HG02759 (cell line): ENCODE measurements around the gene JPH2.
A peak's percentile ranks its signal among the peaks of the same experiment; 100 is the strongest.

Experiments used
- ATAC-seq: cut with Tn5 transposase; IDR thresholded peaks from one replicate; pipeline ENCODE4 v1.9.1; 2021; ENCODE audit warnings: mild to moderate bottlenecking, moderate library complexity; ENCODE audit not compliant: unreplicated experiment

The JPH2 gene

DNA sequence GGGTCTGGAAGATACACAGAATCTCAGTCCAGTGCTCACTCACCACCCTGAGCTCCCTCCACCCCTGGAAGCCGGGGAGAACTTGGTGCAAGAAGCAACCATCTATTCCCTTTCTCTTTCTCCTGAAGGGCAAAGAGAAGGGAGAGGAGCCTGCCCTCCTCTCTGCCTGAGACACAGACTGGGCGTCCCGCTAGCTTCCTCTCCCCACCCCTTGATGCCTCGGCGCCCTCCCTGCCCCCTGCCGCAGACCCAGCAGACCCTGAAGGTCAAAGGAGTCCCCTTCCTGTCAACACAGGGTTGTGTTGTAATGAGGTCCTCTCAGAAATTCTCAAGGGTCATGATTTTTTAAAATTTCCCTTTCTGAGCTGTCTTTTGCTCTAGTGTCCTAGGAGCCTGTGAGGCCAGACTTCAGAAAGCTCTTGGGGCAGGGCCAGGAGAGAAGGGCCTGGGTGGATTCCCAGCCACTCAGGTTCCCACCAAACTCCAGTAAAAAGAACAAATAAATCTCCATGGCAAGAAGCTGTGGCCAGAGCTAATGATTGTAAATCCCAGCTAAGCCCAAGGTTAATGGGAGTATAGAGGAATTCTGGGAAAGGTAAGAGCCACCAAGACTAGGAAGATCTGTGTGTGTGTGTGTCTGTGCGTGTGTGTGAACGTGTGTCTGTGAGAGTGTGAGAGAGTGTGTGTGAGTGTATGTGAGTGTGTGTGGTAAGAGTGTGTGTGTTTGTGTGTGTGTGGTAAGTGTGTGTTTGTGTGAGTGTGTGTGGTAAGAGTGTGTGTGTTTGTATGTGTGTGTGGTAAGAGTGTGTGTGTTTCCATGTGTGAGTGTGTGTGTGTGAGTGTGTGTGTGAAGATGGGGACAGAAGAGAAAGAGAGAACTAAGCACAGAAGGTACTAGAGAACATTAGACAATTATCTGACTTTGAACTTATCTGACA is 1.1 kb upstream of the JPH2 start:
- peak; percentile 42 for ATAC-seq

DNA sequence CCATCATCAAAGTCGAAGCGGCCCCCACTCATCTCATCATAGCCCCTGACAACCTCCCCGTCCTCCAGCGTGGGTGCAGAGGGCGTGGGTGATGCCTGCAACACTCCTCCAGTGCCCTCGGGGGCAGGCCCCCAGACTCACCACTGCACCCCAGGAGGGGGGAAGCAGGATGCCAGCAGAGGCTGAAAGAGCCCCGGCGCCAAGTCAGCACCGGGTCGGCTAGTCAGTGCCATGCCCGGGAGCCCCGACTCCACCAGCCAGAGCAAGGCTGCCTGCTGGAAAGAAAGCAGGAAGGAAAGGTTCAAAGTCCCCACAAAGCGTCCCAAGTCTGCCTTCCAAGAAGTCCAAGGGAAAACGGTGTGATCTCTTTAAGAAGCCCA is 324 bp downstream of the JPH2 start:
- no peak for ATAC-seq

DNA sequence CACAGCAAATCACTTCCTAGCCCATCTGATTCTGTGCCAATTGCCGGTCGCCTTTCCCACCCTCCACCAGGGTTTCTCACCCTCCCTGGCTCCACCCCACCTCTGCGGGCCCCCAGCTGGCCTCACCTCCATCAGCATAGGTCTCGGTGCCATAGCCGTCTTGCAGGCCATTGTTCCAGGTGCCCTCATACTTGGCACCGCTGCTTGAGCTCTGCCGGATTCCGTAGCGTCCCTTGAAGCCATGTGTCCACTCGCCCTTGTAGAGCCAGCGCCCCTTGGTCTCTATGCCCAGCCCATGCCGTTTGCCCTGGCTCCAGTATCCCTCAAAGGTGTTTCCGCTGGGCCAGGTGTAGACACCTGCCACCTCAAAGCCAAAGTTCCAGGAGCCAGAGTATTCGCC is 787 bp downstream of the JPH2 start:
- ATAC-seq: no peak

DNA sequence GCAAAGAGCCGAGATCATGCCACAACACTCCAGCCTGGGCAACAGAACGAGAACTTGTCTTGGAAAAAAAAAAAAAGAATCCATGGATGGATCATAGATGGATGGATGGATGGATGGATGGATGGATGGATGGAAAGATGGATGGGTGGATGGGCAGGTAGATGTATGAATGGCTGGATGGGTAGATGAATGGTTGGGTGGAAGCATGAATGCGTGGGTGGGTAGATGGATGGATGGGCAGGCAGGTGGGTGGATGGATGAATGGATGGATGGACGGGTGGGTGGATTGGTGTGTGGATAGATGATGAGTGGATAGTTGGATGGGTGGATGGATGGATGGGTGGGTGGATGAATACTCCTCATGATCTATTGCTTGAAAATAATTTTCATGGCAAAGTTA is 1.4 kb downstream of the JPH2 start:
- no peak for ATAC-seq

DNA sequence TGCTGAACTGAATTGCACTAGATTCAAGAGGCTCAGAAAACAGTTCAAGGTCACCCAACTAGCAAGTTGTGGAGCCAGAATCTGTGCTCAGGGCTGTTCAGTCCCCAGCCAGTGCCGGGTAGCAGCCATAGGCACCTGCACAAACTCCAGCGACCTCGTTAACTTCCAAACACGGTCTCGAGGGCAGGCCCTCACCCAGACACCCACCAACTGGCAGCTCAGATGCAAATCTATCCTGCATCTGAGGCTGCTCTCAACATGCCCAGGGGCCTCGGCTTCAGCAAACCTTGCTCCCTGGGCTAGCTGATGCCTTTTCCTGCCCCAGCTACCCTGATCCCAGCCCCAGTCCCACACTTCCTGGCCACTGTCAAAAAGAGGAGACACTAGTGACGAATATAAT is 3.7 kb downstream of the JPH2 start:
- no peak for ATAC-seq

DNA sequence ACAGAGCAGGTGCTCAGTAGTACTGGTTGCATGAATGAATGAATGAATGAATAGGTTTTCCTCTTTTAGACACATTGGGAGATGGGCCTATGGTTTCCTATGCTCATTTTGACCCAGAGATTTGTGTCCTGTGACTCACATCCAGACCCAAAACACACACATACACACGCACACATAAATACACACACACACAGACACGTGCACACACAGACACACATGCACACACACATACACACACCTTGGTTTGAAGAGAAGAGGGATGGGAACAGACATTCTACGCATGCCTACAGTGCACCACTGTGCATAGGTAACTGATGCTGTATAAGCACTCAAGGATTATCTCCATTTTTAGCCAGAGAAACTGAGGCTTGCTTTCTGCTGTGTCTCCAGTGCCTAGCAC is 4.1 kb downstream of the JPH2 start:
- ATAC-seq: no peak

DNA sequence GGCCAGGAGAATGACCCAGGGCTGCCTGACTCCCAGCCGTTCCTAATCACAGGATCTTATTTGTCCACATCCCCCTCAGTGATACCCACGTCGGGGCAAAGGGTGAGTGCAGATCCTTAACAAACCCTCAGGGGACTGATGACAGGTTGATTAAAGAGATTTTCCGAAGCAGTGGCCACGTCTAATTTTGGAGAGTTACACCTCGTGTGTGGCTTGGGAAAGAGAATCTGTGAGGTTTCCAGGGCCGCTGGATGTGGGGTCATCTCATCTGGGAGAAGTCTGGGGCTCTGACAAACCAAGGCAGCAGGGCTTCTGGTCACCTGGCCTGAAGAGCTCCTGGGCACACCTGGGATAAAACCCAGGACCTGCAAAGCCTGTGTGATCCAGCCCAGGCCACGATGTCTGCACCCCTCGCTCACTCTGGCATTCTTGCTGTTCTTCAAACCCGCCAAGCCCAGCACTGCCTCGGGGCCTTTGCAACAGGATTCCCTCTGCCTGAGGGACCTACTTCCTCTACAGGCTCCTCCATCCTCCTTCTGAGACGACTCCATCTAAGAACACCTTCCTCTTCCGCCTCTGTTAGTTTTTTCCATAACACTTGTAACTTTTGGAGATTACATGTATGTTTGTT is 4.7 kb downstream of the JPH2 start:
- ATAC-seq: no peak

DNA sequence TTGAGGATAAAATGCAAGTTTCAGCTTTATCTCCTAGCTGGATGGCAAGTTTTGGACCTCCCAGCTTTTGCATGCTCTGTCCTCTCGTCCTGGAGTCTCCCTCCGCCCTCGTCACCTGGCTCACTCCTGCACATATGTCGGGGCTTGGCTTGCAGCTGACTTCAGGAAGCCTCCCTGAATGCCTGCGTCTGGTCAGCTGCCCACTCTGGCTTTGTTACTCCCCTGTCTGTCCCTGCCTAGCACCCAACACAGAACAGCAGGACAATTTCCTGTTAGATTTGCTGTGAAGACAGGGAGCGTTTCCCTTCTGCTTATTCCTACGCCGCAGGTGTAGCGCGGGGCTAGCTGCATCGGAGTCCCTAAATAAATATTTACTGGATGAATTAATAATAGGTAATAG is 5.4 kb downstream of the JPH2 start:
- no peak for ATAC-seq

DNA sequence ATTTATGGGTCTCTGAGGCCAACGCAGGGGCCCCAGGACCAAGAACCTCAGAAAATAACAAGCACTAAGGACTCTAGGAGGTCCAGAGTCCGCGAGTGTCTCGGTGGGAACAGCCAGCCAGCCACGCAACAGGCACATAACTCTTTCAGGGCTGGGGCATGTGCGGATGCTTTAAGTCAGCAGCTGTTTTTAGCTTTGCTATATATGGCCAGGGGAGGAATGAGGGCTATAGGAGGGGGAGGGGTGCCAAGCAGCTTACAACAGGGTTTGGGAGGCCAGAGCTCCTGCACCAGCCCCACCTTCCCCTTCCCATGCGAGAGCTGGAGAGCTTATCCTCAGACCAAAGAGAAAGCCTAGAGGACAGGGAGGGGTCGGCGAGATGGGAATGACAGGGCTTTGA is 6.2 kb downstream of the JPH2 start:
- no peak for ATAC-seq

DNA sequence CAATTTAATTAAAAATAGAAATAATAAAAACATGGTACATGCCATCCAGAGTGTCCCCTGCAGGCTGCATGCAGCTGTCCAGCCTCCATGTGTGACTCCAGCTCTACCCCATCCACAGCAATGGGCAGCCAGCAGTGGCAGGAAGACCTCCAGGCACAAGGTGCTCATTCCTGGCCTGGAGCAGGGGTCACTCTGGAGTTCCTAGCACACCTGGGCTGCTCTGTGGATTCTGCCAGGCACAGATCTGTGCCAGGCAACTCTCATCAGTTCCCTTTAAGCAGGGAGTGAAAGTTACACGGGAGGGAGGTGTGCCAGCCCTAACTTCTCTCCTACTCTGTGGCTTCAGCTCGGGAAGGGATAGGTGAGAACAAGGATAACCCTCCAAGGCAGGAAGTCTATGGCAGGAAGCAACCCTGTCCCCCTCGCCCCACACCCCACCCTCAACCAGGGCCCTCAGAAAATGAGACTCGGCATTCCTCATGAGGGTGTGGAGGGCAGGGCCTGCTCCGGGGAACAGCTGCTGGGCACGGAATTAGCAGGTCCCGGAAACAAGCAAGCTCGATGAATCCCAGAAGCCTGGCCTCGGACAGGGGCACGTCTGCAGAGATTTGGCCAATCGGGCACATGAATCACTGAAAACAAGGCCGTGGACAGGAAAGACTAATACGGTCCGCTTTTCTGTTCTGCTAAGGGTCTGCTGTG is 10.0 kb downstream of the JPH2 start:
- no peak for ATAC-seq

DNA sequence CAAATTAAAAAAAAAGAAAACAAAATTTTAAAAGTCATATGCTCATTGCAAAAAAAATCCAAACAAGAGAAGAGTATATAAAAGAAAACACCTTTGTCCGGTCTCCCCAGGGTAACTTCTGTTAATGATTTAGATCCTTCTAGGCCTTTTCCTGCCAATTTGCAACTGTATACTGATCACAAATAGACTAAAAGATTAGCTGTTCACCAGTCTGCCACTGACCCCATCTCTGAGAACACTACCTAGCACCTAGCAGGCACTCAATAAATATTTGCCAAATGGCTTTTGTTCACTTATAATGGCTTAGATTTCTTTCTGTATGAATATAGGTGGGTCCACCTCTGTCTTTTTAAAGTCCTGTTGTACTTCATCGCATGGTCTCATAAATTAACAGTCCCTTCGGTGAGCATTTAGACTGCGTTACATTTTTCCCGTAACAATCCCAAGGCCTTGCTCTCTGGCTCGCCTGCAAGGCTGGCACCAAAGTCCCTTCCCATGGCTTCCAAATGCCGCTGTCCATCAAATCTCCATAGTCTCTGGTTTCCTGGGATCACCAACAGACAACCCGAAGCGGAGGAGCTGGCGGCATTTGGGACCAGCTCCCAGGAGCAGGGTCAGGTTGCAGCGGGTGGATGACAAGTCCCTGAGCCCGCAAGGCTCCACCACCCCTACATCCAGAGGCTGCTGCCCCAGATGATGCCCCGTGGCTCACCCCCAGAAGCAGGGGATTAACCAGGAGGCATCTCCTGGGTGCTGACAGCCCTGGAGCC is 11.8 kb downstream of the JPH2 start:
- no peak for ATAC-seq

DNA sequence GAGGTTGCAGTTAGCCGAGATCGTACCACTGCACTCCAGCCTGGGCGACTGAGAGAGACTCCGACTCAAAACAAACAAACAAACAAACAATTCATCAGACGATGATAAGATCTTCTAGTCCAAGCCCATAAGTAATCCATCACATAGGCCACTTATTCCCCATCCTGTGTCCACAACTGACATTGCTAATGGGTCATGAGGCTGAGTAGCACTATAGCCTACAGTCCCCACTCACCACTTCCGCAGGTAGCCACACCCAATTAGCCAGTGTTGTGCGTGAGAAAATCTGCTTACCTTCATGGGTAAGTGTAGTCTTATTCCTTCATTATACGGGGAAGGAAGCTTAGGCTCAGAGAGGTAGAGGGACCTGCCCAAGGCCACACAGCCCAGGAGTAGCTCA is 13.1 kb downstream of the JPH2 start:
- ATAC-seq: no peak

DNA sequence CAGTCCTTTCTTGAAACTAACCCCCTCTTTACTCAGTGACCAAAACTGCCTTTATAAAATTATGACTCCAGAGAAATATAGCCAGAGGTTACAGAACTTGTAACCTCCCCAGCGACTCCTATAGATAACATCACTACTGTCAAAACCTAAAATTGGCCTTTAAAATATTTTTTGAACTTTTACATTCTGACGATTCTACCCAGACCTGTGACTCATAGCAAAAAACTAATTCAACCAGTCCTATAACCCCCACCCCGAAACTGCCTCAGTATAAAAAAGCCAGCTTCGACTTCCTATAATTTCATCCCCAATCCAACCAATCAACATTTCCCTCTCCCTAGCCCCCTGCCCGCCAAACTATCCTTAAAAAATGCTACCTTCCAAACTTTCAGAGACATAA is 13.9 kb downstream of the JPH2 start:
- ATAC-seq: no peak

DNA sequence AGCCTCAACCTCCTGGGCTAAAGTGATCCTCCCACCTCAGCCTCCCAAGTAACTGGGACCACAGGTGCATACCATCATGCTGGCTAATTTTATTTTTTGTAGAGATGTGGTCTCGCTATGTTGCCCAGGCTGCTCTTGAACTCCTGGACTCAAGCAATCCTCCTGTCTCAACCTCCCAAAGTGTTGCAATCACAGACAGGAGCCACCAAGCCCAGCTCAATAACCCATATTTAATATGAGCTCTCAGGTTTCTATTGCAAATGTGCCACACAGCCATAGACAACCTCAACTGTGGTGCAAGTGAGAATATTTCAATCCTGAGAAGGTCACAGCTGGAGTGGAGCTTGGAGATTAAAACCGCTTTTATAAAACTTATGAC is 14.4 kb downstream of the JPH2 start:
- no peak for ATAC-seq

DNA sequence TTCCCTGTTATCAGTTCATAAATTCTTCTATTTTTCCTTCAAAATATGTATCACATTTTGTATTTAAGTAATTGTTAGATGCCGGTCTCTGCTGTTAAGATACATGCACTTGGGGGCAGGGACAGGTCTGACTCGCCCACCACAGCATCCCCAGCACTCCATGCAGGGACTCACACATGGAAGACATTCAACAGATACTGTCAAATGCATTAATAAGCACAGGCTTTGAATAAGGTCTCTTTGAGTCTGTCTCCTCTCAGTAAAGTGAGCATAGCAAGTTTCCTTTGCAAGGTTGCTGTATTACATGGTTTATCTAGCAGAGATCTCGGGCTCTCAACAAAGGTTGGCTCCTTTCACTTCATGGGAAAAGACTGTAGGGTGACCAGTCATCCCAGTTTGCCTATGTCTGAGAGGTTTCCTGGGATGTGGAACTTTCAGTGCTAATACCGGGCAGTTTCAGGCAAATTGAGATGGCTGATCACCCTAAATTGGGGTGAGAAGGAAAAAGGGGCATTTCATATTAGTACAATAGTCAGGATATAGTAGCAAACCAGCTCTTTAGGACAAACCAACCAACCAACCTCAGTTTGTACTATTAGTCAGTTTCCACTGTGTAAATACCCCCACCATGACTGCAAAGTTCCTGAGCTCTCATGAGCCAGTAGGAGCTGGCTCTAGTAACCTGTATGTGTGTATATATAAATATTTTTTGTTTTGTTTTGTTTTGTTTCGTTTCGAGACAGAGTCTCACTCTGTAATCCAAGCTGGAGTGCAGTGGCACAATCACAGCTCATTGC is 15.0 kb downstream of the JPH2 start:
- ATAC-seq: no peak

DNA sequence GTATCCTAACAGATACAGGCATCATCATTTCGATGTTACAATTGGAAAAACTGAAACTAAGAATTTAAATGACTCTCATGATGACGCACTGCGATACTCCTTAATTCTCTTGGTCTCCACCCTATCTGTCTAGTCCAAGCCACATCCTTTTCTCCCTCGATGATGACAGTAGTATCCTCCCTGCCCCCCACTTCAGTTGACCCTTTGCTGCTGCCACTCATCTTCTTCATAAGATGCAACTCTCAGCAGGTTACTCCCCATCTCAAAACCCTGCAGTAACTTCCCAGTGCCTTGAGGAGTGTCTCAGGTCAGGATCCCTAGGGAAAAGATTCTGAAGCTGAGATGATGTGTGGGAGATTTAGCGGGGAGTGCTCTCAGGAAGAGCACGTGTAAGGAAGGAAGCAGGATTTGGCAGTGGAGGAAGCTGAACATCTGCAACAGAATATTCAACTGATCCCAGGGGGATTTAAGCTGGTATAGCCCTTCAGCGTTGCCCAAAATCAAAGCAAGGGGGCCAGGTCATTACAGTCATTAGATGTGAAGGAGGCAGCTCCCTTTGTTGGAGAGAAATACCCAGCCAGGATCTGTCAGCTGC is 16.1 kb downstream of the JPH2 start:
- ATAC-seq: no peak

DNA sequence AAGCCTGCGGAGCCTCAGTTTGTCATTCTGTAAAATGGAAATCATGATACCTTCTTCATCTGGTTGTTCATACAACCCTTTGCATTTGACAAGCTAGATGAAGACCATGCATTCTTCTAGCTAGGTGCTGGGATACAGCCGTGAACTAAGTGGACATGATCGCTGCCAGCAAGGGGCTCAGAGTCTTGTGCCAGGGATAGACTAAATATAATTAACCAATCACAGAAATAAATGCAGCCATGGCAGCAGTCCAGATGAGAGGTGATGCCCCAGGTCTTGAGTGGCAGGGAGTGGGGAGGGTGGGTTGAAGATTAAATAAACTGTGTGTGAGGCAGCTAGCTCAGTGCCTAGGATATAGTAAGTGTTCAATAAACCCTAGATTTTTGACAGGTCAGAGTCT is 19.3 kb downstream of the JPH2 start:
- ATAC-seq: no peak

DNA sequence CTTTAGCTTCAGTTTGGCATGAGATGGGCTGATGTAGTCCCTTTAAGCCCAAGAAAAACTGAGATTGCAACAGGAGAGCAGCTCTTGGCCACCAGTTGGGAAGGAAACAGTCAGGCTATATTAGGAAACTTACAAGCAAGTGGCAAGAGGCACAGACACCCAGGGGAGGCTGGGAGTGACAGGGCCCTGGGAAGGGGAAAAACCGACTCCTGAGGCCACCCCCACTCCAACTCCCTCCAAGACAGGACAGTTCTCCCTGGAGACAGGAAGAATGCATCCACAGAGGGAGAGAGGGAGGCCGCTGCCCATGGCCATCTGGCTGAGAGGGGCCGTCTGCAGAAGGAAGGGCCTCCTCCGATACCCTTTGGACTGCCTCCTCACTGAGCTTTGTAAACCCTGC is 20.5 kb downstream of the JPH2 start:
- no peak for ATAC-seq

DNA sequence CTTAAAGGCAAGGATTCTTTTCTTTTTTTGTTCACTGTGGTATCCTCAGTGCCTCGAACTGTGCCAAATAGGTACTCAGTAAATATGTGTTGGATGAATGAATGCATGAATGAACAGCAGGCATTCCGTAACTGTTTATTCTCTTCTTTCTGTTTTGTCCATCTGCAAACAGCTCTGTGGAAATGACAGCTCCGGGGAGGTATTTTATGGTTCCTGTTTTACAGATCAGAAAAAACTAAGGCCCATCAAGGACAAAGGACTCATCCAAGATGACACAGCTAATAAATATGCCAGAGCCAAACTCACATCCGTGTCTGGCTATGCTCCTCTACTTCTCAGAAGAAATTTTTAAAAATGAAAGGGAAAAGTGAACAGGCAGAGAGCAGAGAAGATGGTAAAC is 21.0 kb downstream of the JPH2 start:
- ATAC-seq: no peak

DNA sequence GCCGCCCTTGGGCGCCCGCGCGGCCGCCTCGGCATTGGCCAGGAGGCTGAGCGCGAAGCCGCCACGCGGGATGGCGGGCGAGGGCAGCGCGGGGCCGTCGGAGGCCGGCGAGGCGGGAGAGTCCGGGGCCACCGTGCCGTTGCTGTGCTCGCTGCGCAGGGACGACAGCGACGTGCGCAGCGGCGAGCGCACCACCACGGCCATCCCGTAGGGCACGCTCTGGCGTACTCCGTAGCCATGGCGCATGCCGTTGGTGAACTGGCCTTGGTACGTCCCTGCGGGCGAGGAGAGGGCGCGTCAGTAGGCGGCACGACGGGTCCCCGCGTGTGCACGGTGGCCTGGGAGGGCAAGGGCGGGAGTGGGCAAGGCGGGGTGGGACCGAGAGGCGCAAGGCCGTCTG is 26.9 kb downstream of the JPH2 start:
- ATAC-seq: no peak
